DMS53 treated with DMSO at 0.1 percent for 48 hours (cell line): ENCODE data around the gene ATP11A.

Experiments
- DNase-seq: peaks from one replicate; lab custom pipeline; 2025; ENCODE audit not compliant: unreplicated experiment; lab: John Stamatoyannopoulos, UW

Gene ATP11A

DNA sequence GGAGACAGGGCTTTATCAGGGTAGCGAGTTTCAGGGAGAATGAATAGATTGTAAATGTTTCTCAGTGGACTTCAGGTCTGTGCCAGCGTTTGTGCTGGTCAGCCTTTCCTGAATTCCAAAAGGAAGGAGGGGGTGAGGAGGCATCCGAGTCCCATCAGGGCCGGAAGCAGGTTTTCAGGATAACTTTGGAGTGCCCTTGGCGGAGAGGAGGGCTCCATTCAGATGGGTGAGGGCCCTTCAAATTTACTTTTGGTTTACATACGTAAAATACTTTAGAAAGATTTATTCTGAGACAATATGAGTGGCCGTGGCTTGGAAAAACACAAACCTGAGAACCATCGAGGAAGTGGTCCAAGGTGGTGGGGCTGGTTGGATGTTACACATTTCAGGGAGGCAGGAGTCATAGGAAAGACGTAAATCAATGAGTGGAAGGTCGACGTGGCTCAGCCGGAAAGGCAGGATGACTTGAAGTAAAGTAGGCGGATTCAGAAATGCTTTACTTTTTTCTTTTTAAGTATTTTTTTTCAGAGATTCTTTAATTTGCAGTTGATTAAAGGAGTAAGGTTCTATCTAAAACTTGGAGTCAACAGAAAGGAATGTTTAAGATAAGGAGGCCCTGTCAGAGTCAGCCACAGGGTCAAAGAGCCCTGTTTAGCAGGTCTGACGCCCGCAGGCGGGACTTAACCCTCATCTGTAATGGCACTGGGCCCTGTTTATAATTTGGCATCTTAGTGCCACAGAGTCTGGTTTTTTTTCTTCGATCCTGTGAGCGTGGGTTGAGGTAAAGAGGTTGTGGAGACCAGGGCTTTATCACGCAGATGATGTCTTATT is 32.8 kb downstream of the ATP11A start:
- no peak for DNase-seq

DNA sequence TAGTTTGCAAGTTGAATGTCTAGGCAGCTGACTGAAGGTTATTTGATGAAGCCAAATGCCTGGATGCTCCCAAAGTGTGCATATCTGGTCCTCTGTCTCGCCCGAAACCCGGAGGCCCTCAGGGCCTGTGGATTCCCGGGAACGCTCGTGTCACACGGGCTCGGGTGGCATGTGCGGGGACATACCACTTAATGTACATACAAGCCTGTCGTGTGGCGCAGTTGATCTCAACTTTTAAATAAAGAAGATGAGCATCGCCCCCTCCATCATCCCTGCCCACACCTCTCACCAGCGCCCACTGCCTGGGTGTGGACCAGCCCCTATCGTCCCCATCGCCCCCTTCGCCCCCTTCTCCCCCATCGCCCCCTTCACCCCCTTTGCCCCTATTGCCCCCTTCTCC is 33.9 kb downstream of the ATP11A start:
- no peak for DNase-seq

DNA sequence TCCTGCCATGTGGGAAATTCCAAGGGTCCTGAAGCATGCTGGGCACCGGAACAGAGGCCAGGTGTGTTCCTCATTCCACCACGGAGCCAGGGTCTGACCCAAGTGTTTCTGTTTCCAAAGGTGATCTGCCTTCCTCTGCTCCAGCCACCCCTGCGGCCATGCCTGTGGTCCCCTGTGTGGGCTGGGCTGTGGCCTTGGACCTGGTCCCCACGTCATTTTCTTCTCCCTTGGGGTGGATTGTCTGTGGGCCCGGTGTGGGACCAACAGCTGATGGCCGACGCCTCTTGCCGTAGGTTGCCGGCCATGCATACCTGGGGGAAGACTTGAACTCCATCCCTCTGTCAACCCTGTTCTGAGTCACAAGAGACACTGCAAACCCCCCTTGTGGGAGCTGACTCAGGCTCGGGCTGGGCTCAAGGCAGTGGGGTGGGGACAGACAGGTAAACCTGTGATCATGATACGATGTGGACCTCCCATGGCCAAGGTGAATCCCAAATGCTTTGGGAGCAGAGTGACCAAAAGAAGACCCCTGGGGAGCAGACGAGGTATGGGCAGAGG is 35.0 kb downstream of the ATP11A start:
- DNase-seq: no peak

DNA sequence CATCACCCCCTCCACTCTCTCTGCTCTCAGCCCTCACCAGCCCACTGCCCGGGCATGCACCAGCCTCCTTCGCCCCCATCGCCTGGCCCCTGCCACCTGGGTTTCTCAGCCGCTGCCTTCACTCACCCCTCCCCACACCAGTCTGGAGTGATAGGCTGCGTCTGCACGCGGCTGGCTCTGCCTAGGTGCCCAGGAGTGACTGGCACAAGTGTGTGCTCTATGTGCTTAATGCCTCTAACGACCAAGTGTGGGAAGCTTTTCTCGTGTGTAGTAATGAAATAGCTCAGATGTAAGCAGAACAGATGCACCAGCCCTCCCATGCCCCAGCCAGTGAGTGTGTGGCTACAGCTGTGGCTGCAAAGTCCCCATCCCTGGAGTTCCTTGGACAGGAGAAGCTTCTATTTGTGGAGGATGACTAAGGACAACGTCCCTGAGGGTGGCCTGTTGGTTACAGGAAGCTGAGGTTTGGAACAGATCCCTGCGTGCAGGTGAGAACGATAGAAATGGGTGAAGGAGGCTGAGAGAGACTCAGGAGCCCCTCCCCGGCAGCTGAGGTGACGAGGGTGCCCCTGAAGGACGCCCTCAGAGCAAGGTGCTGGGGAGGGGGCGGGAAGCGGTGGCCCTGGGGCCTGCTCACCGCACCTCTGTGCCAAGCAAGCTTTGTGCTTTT is 35.6 kb downstream of the ATP11A start:
- no peak for DNase-seq

DNA sequence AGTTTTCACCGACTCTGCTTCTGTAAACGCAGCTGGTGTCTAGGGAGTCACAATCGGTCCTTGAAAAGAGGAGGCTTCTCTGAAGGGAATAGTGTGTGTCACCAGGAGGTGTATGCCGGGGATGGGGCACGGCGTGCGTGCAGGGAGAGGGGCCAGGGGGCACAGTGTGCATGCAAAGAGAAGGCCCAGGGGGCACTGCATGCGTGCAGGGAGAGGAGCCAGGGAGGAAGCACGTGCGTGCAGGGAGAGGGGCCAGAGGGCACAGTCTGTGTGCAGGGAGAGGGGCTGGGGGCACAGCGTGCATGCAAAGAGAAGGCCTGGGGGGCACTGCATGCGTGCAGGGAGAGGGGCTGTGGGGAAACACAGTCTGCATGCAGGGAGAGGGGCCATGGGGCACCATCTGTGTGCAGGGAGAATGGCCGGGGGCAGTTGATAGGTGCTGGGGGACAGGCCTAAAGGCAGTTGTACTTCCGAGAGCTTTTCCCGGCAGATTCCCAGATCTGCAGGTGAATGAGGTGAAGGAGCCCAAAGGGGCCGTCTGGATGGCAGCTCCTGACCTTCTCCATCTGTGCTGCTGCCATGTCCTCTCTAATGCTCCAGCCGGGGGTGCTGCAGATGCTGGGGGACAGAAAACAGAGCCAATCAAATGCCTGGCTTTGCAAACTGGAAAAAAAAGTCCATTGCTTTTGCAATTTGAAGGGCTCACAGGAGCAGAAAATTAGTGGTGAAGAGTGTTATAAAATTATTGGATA is 36.4 kb downstream of the ATP11A start:
- DNase-seq: no peak

DNA sequence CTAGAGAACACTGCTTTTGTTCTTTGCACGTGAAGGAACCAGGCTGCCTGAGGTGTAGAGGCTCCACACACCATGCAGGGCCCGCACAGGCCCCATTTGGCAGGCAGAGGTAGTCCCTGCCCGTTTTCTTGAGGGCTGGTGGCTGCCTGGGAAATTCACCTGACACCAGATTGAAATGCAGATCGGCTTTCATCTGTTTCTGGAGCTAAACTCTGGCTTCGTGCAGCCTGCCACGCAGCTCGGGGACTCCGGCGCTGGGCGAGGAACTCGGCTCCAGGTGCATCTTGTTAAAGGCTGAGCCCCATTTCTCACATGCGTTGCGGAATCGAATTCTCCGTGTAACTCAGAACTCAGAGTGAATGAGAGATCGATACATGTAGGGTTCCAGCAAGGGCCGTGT is 37.7 kb downstream of the ATP11A start:
- no peak for DNase-seq

DNA sequence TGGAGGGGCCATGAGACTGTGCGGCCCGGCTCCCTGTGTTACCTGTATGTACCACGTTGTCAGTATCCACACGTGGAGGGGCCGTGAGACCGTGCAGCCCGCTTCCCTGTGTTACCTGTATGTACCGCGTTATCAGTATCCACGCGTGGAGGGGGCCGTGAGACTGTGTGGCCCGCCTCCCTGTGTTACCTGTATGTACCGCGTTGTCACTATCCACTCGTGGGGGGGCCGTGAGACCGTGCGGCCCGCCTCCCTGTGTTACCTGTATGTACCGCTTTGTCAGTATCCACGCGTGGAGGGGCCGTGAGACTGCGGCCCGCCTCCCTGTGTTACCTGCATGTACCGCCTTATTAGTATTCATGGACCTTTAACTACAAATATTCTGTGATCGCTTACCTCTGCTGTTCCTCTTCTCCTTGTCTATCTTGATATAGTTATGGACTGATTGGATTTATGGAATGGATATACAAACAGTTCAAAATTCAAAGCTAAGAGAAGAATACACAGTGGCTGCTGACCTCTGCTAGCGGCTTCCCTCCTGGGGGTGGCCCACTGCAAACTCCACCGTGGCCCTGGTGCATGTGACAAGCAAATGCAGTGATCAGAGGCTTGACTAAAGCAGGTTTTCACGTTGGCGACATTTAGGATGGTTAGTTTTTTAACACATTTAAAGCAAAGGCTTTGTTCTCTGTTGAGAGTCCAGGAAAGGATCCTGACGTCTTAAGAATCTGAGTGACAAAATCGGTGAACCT is 38.7 kb downstream of the ATP11A start:
- no peak for DNase-seq

DNA sequence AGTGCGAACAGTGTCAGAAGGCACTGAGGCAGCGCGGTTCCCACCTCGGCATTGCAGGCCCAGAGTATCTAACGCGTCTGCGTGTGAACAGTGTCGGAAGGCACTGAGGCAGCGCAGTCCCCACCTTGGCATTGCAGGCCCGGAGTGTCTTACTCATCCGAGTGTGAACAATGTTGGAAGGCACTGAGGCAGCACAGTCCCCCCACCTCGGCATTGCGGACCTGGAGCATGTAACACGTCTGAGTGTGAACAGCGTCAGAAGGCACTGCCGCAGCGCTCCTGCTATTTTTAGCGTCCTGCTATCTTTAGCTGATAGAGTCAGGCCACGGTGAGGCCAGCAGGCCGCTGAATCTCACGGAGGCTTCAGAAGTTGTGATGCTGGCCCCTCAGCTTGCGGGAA is 39.6 kb downstream of the ATP11A start:
- no peak for DNase-seq

DNA sequence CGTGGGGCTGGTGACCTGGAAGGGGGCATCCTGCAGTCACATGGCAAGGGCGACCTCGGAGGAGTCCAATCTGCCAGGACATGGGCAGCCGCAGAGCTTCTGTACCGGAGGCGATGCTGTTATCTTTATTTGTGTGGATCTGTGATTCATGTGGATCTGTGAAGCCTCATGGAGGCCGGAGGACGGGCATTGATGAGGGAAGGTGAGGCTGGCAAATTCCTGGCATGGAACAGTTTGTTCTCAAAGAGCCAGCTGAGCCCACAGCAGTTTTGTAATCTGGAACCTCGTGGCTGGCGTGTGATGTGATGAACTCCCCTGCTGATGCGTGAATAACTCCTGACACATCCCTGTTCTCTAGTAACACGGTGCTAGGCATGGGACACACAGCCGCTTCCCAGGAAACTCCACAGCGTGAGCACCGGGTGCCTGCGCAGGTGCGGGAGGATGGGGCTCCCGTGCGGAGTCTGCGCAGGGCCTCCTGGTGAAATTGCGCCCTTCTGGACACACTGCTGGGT is 40.4 kb downstream of the ATP11A start:
- DNase-seq: no peak

DNA sequence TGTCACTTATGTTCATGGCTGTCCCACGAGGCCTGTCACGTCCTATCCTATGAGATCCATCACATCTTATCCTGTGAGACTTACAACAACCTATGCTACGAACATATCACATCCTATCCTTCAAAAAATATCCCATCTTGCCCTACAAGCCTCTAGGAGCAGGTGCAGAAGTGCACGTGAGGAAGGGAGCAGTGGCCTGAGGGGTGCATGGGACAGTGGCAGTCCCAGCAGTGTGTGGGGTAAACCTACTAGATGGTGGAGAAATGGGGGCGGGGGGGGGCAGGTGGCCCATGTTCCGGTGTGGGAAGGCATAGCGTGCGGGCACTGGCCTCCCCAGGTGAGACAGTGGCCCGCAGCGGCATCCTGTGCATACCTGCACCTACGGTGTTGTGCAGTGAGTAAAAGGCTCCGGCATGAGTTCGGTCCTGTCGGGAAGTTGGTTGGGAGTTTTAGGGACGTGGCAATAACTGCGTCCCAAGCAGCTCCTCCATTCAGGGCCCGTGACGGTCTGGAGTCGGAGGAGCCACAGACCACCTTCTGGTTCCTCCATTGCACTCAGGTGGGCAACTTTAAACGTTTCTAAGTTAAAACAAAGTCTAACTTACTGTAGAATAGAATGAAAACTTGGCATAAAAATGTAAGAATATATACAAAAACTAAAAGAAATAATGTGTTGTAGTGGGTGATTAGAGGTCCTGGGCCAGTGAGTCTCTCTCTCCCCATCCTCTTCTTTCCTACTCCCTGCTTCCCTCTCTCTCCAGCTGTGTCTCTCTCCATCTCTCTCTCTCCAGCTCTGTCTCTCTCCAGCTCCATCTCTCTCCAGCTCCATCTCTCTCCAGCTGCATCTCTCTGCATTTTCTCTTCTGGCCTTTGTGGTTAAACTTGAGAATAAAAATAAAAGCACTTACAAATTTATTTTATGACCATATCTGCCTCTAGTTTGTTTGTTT is 42.1 kb downstream of the ATP11A start:
- DNase-seq: no peak

DNA sequence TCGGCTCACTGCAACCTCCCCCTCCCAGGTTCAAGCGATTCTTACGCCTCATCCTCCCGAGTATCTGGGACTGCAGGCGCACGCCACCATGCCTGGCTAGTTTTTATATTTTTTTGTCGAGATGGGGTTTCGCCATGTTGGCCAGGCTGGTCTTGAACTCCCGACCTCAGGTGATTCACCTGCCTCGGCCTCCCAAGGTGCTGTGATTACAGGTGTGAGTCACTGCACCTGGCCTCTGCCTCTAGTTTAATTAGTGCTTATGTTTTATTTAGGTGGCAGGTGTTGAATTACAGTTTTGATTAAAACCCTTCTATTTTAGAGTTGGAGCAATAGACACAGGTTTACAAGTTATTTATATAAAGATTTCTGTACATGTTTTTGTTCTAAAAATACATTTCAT is 42.8 kb downstream of the ATP11A start:
- DNase-seq: no peak

DNA sequence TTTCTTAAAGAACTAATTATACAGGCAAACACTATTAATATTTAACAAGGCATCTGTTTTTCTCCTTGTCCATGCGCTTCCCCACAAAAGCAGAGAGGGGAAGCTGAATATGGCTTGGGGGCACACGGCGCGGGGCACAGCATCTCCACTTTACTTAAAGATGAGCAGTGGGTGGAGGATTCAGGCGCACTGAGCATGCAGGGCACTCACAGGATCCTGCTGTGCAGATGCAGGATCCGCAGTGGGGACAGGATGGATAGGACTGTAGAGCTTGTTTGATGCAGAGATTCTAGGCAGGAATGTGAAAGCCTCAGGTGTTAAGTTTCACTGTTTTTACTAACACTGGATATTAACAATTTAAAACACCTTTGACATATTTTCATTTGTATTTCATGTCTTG is 43.3 kb downstream of the ATP11A start:
- no peak for DNase-seq

DNA sequence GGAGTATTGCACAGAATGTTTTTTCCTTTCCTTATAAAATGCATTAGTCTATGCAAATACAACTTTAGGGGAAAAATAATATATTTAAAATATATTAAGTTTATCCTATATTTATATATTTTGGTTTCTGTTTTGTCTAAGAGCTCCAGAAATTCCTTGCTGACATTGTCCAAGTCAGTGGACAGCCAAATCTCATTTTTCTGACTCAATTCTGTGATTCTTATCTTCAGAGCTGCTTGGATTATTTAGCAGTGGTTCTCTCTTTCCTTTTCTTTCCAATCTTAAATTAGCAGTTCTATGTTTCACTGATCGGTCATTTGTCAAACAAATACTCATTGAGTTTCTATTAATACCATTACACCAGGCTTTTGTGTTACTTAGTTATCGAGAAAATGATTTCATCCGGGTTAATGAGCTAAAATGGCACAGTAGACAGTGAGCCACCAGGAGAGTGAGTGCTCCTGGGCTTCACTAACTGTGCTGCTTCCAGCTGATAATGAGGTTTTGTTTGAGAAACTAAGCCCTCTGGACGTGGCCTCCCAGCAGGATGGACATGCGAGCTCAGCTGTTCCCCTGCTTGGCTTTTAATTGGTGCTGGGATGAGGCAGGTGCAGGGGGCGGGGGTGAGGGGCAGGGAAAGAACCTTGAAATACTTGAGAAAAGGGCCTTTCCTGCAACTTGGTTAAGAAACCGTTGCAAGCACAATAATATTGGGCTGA is 44.0 kb downstream of the ATP11A start:
- peak; percentile 8 for DNase-seq

DNA sequence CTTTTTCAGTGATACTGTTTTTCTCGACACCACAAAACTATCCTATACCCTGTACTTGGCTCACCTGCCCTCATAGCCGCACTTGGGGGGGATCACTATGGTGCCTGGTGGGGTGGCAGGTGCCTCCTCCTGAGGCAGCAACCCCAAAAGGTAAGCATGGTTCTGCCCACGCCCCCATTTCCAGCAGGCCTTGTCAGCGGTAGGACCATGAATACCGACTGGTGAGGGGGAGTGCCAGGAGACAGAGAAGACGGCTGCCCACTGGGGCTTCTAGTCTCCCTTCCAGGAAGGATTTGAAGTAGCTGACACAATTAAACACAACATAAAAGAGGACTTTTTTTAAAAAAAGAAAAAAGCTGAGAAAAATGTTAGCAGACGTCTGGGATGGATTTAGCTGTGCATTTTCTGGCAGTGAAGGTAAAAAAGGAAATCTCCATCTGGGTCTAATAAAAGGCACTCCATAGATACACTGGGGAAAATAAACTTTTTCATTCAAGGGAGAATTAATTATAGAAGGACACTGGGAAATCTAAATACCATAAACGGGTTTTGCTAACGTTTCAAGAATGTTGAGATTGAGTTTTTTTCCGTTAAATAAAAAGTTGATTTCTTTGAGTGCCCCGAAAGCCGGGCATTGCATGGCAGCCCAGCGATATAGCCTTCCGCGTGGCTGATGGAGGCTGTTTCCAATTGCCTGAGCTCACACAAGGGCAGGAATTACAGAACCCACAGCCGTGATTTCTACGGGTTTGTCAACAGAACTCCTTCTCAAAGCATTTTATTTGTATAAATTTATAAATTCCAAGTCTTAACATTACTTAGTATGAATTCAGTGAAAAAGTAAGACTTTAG is 45.1 kb downstream of the ATP11A start:
- DNase-seq: no peak

DNA sequence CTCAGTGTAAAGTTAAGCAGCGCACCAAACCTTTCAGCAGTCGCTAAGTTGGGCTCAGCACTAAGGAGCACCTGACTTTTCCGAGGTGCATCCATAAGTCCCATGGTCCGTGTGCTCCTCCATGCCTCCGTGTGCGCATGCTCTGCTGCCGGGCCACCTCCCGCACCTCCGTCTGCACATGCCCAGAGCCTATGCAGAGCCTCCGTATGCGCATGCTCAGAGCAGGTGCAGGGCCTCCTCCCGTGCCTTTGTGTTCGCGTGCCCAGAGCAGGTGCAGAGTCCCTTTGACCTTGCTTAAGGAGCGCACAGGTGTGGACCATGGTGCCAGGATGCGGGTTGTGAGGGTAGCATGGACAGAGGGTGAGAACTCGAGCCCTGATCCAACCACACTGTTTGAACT is 46.0 kb downstream of the ATP11A start:
- peak; percentile 71 for DNase-seq

DNA sequence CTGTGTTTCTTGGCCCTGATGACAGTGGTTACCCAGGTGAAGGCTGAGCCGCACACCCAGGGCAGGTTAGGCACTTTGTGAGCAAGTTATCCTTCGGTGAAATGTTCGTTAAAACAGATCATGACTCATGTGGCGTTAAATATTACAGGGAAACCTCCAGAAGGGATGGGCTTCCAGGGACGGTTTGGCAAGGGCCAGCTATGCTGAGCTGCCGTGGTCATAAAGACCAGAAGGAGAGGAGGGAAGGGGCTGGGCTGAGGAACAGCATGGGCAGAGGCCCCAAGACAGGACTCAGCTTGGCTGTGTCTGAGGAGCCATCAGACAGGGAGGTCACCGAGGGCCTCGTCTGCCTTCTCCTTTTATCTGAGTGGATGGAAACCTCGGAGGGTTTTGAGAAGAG is 47.5 kb downstream of the ATP11A start:
- DNase-seq: no peak

DNA sequence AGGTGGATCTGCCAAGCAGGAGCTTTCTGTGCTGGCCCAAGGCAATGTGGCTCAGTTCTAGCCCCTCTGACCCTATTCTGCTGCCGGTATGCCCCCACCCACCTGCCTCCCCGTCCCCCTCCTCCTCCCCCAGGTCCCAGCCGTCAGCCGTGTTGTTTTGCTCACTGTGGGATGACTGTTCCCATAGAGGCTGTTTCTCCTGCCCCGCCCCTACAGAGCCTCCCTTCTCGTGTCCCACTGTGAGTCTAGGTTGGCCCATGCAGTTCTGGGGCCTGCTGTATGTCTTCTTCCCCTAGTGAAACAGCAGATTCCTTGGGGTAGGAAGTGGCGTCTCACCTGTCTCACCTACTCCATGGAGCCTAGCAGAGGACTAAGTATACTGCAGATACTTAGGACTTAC is 48.8 kb downstream of the ATP11A start:
- DNase-seq: no peak

DNA sequence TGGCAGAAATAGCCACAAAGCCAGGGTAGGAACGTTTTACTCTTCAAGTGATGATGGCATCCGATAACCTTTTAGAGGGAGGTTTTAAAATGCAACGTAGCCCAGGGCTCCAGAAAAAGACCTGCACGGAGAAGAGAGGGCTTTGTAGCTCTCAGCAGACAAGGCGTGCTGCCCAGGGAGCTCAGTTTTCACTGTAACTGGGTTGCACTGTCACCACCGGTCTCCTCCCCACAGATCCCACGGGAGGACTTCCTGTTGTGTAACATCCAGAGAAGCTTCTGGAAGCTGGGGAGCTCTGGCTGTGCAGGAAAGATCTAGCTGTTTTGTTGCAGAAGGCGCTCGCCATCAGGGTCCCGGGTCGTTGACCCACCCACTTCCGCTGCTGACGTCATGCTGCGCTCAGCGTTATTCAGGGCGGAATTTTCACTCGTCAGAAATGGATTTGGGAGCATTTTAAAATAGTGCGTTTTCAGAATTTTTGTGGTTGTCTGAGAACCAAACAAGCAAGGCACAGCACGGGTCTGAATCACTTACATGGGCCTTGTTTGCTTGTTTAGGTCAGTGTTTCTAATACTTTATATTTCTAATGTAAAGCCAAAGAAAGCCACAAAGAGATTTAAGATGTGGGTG is 50.8 kb downstream of the ATP11A start:
- no peak for DNase-seq
